Measurements from ENCODE around the gene MOB3B.

MOB3B gene

DNA sequence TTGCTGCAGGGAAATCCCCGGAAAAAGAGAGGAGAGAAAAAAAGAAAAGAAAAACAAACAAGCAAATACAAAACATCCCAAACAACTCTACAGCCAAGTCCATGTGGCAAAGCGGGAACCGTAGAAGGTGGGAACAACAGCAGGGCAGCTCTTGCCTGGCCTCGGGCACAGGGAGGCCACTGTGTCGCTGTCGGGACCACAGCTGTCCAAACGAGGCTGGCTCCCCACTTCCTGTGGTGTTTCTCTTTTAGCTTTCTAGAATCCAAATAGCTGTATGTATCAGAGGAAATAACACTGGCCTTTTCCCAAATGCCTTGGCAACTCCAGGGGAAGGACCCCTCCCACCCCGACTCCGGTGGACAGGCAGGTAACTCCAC is 191.1 kb downstream of the MOB3B start:
- no peak for DNase-seq (ENCODE audit: low spot score)

DNA sequence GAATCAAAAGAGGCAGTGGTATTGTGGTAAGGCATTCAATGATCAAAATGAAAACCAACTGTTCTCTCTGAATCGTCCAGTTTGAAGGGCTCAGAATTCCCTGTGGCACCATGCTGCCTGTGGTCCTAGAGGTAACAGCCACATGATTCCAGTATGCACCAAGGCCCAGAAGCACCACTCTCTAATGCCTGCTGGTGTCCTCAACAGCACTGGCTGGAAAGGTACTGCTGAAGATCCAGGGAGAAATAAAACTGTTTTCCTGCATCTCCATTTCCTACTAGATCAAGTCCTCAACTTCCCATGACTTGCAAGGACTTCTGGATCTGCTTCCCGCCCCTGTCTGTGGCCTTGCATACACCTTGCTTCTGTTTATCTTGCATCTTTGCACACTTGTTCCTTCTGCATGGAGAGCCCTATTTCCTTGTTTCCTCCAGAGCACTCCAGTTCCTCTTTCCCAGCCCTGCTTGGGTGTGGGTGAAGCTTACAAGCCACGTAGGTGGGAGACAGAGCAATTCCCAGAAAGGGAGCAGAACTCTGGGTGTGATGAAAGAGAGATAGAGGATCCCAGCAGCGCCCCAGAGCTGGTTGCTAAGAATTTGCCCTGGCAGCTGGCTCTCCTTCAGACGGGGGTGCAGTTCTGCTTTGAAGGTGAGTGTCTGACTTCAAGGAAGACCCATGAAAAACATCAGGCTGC is 191.6 kb downstream of the MOB3B start:
- no peak for DNase-seq (ENCODE audit: low spot score)

GRCh38 chr9:27337236-27337635 is 192.4 kb downstream of the MOB3B start:
- no peak for DNase-seq (ENCODE audit: low spot score)

- DNase-seq (ENCODE audit: low spot score), result no peak
Observed at GRCh38 chr9:27336829-27337228, 192.8 kb downstream of the MOB3B start.

- no peak for DNase-seq (ENCODE audit: low spot score)
Observed at GRCh38 chr9:27336126-27336525, 193.5 kb downstream of the MOB3B start.

GRCh38 chr9:27335075-27335474 is 194.5 kb downstream of the MOB3B start:
- DNase-seq (ENCODE audit: low spot score), result no peak

DNA sequence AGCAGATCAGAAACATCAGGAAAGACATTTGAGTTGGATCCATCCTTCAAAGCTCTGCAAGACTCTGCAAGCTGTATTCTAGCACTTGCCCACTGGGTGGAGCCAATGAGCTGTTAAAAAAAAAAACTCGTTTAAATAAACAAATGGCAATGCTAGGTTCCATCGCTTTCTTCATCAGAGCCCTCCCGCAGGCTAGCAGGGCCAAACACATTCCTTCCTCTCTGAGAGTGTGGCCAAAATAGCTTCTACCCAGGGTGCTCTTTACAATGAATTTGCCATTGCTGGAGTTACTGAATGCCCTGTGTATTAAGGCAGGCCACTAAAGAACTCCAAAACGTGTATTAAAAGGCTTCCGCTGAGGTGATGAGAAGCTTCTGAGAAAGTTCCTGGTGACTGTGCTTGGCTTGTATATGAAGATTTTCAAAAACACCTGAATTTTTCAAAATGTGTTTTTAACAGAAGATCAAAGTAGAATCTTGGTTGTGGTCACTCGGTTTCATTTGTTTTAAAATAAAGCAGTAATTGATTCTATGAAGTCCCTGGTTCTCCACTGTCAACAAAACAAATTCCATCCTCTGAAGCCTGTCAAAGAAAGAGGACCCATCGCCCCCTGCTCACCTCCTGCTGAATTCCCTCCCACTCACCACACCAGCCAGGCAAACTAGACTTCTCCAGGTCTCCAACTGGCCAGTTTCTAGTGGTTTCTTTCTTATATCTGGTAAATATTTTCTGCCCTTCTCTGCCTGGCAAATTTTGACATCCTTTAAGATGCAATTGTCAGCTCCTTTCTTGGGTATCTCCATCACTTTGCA is 196.2 kb downstream of the MOB3B start:
- DNase-seq (ENCODE audit: low spot score), result peak; percentile 82

DNA sequence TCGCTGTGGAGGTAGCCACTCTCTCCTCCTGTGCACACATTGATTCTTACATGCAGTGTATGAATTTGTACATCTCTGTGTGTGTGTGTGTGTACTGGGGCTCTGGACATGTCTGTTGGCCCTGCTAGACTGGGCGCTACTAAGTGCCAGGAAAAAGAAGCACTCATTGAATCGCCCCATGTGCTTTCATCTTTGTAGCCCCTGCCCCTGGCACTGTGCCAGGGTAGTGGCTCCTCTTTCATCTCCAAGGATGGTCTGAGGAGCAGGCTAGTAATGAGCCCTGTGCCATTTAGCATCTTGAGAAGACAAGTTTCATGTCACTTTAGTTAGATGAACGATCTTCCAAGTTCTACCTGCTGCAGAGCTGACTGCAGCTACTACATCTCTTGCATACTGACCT is 198.2 kb downstream of the MOB3B start:
- no peak for DNase-seq (ENCODE audit: low spot score)

DNA sequence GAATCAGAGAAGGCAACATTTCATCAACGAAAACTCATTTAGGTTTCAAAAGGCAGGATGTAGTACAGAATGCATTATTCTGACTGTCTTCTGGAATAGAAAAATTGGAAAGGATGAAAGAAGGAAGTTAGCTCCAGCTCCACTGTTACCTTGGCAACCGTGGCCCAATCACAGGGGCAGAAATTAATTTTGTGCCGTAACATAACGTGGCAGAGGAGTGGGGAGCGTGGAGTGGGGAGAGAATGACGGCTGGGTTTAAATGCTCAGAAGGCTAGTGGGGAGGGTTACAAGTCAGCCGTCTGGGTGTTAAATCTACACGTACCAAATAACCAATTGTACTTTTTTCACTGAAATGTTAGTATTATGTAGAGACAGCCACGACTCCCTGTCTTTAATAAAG is 200.3 kb downstream of the MOB3B start:
- DNase-seq (ENCODE audit: low spot score), result no peak

DNA sequence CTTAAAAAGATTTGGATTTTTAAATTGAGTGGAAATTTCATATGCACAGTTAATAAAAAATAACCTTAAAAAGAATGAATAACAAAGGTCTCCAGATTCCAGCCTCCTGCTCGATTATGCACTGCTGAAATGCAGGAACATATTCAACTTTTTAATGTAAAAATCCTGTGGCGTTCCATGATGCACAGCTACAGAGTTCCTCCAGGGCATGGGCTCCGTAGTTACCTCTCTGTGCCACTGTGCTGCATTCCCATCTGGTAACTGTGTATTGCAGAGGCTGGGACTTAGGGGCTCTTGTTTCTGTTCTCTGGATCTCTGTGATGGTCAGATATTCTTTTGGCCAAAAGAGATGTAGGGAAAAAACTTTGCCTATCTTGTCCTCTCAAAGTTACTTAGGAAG is 201.1 kb downstream of the MOB3B start:
- no peak for DNase-seq (ENCODE audit: low spot score)

DNA sequence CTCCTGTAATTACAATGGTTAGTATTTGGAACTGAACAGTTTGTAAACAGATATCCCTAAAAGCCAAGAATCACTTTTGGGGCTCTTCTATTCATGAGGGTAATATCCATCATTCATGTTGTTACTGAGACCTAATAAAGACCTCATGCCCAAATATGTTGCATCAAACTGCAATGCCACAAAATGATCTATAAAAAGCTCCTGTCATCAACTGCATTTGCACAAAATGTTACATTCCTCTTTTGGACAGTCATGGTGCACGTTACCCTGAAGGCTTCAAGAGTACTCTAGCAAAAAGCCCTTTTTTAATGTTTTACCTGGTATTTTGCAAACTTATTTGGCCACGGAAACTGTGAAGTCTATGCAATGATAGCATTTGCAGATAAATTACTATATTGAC is 218.4 kb downstream of the MOB3B start:
- no peak for DNase-seq (ENCODE audit: low spot score)

- no peak for DNase-seq (ENCODE audit: low spot score)
Observed at GRCh38 chr9:27310582-27310981, 219.0 kb downstream of the MOB3B start.

GRCh38 chr9:27308691-27309390 is 220.8 kb downstream of the MOB3B start:
- no peak for DNase-seq (ENCODE audit: low spot score)

DNA sequence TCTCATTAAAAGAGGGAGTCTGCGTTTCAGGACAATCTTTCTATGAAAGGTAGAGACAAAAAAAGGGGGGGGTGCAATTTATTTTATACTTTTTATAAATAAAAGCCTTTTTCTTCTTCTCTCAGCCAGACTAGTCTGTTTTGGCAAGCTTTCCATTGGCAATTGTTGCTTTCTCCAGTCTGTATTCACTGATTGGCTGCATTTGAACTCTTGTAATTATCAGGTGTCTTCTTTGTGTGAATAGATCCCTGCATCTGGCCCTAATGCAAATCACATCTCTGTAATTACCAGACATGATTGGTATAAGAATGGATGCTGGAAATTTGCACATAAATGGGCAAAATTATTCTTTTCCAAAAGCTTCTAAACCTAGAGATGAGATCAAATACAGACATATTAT is 225.1 kb downstream of the MOB3B start:
- DNase-seq (ENCODE audit: low spot score), result no peak

DNA sequence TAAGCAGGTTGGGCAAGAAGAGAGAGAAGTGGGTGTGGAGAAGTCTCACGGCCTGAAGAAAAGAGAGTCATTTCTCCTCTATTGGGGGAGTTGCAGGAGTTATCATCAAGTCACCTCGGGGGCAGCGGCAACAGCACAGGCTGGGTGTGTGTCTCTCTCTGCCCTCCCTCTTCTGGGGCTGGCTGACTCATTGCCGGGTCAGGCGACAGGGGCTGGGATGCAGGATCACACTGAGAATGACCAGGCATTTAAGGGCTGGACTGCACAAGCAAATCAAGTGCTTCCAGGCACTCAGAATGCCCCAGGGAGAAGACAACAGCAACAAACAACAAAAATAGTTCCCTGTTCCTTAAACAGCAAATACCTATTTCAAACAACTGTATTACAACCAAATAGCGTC is 226.4 kb downstream of the MOB3B start:
- no peak for DNase-seq (ENCODE audit: low spot score)

- no peak for DNase-seq (ENCODE audit: low spot score)
Observed at GRCh38 chr9:27297050-27297449, 232.6 kb downstream of the MOB3B start, which contains the start of gene EQTN. TSS of gene EQTN (minus strand) at chr9:27297150. CDS start at chr9:27297055, 95 bp downstream.

- no peak for DNase-seq (ENCODE audit: low spot score)
Observed at GRCh38 chr9:27293996-27294395, 235.6 kb downstream of the MOB3B start.

DNA sequence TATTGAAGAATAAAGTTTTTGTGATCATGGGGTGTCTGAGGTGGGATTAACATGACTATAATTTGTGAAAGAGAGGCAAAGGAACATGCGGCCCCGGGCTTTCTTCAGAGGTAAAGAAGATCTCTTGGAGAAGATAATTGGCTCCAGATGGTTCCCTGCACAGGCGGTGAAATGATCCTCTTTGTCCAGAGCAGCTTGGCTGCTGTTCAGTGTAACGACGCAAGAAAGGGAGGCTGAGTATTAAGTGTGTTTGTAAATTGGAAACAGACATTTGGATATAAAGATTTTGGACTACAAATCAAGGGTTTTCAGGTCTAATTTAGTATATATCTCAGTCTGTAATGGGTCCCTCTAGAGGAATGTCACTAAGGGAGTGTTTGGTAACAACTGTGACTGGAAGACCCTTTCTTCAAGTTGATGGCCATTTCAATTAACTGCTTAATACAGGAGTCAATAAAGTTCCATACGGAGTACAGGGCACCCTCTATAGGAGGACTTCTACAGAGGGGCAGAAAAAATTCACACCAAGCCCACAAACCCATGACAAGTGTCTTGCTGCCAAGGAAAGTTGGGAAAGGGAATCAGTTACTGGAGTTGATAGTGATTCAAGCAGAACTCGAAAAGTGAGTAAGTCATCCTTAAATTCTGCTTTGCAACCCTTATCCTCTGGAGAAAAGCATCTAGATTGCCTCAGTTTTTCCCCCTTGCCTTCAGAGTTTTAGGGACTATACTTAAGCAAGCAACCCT is 236.8 kb downstream of the MOB3B start:
- peak; percentile 64 for DNase-seq (ENCODE audit: low spot score)

- no peak for DNase-seq (ENCODE audit: low spot score)
Observed at GRCh38 chr9:27291292-27291691, 238.3 kb downstream of the MOB3B start.

GRCh38 chr9:27282269-27282668 is 247.3 kb downstream of the MOB3B start:
- DNase-seq (ENCODE audit: low spot score), result no peak

- peak; percentile 27 for DNase-seq (ENCODE audit: low spot score)
Observed at GRCh38 chr9:27280860-27281259, 248.8 kb downstream of the MOB3B start.

DNA sequence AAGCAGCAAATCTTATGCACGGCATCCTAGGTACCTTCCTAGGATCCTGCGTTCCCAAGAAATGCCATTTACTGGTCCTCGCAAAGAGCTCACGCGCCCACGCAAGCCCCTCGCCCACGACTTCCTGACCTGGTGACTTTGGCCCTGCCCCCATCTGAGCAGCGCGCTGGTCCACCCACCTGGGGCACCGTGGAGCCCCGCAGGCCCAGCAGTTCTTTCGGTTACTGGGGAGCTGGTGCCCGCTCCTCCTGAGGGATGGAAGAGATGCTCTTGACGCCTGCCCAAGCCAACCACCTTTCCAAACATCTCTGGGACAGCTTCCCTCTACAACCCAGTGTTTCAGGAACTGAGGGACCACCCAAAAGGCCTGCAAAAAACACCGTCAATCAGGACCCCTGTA is 249.4 kb downstream of the MOB3B start:
- DNase-seq (ENCODE audit: low spot score), result no peak

Measured in AG08395 (cell line).